H1 (cell line): ENCODE measurements around the gene CDH12. TPM values are rescaled to one million over a fixed set of nuclear protein-coding genes. Genes with fewer than 3 reads are reported as not detected.

Experiments
- CREB1 ChIP-seq: IDR thresholded peaks from 2 replicates; pipeline ENCODE4 v1.6.1; 2012; ENCODE audit warnings: inconsistent platforms
- CTCF ChIP-seq, 3 experiments: IDR thresholded peaks; 1 replicate in 2 of 3; 2 replicates in 1 of 3; pipeline versions ENCODE4 v1.5.1 to v1.6.1; 2011; ENCODE audit warnings: low read length in 3 of 3, mild to moderate bottlenecking in 3 of 3, inconsistent platforms in 2 of 3, low read depth in 1 of 3, moderate library complexity in 1 of 3; ENCODE audit not compliant: insufficient read depth in 1 of 3; ENCODE audit errors: control extremely low read depth in 1 of 3
- EZH2 ChIP-seq: fragments of 200-600 bp; sonication (generic); IDR thresholded peaks from 2 replicates; pipeline ENCODE4 v1.7.1; 2012; ENCODE audit warnings: low read depth, mild to moderate bottlenecking, moderate library complexity, low read length, inconsistent platforms; ENCODE audit not compliant: severe bottlenecking
- HDAC6 ChIP-seq: IDR thresholded peaks from one replicate; pipeline ENCODE4 v1.7.1; 2012; ENCODE audit warnings: low read depth, mild to moderate bottlenecking, inconsistent platforms, low read length, moderate library complexity
- NRF1 ChIP-seq: IDR thresholded peaks from 2 replicates; pipeline ENCODE4 v1.6.1; 2011; ENCODE audit warnings: mild to moderate bottlenecking, low read depth, low read length, improper control_type of control experiment
- RAD21 ChIP-seq, 2 experiments: IDR thresholded peaks in 1 of 2; conservative IDR thresholded peaks in 1 of 2; 2 replicates each; pipeline ENCODE4 v1.6.1; 2011; ENCODE audit warnings: low read depth in 2 of 2, low read length in 2 of 2, improper control_type of control experiment in 1 of 2, inconsistent platforms in 1 of 2, mild to moderate bottlenecking in 1 of 2, moderate library complexity in 1 of 2
- RBBP5 ChIP-seq: IDR thresholded peaks from 2 replicates; pipeline ENCODE4 v1.7.1; 2012; ENCODE audit warnings: low read depth, mild to moderate bottlenecking, inconsistent platforms, low read length, moderate library complexity, borderline replicate concordance
- SAP30 ChIP-seq: fragments of 300-600 bp; sonication (generic); IDR thresholded peaks from 2 replicates; pipeline ENCODE4 v1.7.1; 2012; ENCODE audit warnings: low read length, moderate library complexity, mild to moderate bottlenecking, inconsistent platforms; ENCODE audit not compliant: insufficient read depth, insufficient replicate concordance
- SIN3A ChIP-seq, 2 experiments: IDR thresholded peaks in 1 of 2; conservative IDR thresholded peaks in 1 of 2; 2 replicates each; pipeline ENCODE4 v1.6.1; 2011 to 2012; ENCODE audit warnings: low read length in 2 of 2, improper control_type of control experiment in 1 of 2, low read depth in 1 of 2, mild to moderate bottlenecking in 1 of 2
- polyA plus RNA-seq, 7 experiments: library from polyadenylated mRNA; depleted of rRNA in 3 of 7; stranded (reverse) in 5 of 7; unstranded in 2 of 7; fragments of >200 nt in 5 of 7; fragments of 200-250 nt in 2 of 7; gene quantifications; 1 replicate in 5 of 7; 2 replicates in 1 of 7; 4 replicates in 1 of 7; pipeline versions ENCODE4 v1.2.1 to v1.2.3, GENCODE V29; 2011 to 2013; ENCODE audit warnings: missing spikeins in 2 of 7, mixed read lengths in 2 of 7
- total RNA-seq: library from RNA; stranded (reverse); fragmentation: NEBNext Ultra II Directional; extraction: Animal tissue kit (Norgen Biotek cat#: 25700); gene quantifications from 2 replicates; pipeline ENCODE4 v1.2.1, GENCODE V29; 2021

Gene CDH12
- total and polyA plus RNA-seq, 2 of the 8 experiments (the other 6 are each of a cell fraction or from before 2014, with no cell fraction given) = 0.03 TPM; not detected in 1

- TF ChIP-seq RBBP5 (no peak), CTCF (IDR thresholded peaks at IDR 0.05; ENCODE audit: control extremely low read depth in 1 of 3, insufficient read depth in 1 of 3, low read depth in 1 of 3, low read length in 3 of 3) (no peak), SIN3A (conservative IDR thresholded peaks at IDR 0.05 in 1 of 2, IDR thresholded peaks at IDR 0.05 in 1 of 2; ENCODE audit: low read depth in 1 of 2, low read length in 2 of 2) (no peak), HDAC6 (no peak), SAP30 (no peak), EZH2 (no peak), RAD21 (IDR thresholded peaks at IDR 0.05 in 1 of 2, conservative IDR thresholded peaks at IDR 0.05 in 1 of 2; ENCODE audit: low read depth in 2 of 2, low read length in 2 of 2) (no peak), CREB1 (no peak), NRF1 (no peak)
- TF ChIP-seq, all 59 proteins: peak for 0
Measured at GRCh38 chr5:22754155-22754554, 99.0 kb downstream of the CDH12 start (continued).
